Right renal cortex interstitium (tissue), 3 donors: ENCODE data around the gene MOGAT3. TPM values are rescaled to one million over a fixed set of nuclear protein-coding genes. Genes with fewer than 3 reads are reported as not detected.
A peak's percentile ranks its signal among the peaks of the same experiment; 100 is the strongest.

Experiments used
- DNase-seq, 3 donors: peaks; one replicate each; pipeline ENCODE4 v3.0.0-alpha.2; 2013; ENCODE audit warnings: low read depth in 3 of 3, low spot score in 2 of 3
- polyA plus RNA-seq, 3 donors: library from polyadenylated mRNA; unstranded; fragments of 120-200 nt; gene quantifications; one replicate each; pipeline ENCODE4 v1.2.1, GENCODE V29; 2013; ENCODE audit not compliant: insufficient read length in 3 of 3

MOGAT3 gene
- polyA plus RNA-seq, 3 donors, result 0.12 to 0.96 (median 0.60) TPM

DNA sequence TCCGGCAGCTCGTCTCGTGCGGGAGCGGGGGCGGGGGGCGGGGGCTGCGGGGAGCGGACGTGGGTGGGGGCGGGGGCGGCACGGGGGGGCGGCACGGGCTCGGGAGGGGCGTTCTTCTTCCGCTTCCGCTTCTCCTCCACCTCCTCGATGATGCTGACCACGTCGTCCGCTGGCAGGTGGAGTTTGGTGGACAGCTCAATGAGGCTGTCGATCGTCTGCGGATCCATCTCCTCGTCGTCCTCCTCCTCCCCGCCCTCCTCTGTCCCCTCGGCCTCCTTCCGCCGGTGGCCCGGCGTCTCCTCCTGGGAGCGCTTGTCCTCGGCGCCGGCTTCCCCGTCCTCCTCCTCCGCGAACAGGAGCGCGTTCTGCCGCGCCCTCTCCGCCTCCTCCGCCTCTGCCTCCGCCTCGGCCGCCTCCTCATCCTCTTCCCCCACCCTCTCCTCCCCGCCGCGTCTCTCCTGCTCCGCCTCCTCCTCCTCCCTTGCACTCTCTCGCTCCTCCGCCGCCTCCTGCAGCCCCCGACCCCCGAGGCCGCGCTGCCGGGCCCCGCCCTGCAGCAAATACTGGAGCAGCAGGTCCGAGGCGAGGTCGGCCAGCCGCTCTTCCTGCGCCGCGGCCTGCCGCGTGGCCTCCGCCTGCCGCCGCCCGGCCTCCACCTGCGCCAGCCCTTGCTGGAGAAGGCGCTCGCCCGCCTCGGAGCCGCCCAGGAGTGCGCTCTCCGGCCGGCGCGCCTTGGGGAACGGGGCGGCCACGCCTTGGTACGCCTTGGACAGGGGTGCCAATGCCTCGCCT is 37.4 kb downstream of the MOGAT3 start:
- DNase-seq, result no peak

DNA sequence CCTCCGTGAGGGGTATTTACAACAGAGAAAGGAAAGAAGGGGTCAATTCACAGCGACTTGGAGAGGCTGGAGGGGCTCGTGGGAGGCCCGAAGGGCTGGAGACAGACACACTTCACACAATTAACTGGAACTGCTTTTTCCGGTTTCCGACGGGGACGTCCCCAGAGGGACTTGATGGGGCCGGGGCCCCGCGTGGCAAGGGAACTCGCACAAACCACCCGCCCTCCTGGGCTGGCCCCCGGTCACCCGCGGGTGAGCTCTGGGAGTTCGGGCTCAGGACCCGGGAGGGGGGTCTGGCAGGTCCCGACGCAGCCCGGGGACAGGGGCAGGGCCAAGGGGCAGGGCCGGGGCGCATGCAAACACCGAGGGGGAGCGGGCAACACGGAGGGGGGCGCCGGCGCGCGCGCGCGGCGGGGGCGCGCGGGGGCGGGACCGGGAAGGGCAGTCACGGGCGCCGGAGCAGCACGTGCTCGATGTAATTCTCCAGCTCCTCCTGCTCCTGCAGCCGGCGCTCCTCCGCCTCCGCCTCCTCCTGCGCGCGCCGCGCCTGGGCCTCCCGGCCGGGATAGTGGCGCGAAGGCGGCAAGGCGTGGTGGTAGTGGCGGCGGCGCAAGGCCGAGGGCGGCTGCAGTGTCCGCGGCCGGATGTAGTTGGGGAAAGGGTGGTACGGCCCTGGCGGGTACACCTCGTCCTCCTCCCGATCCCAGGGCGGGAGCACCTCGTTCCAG is 38.1 kb downstream of the MOGAT3 start:
- DNase-seq, result no peak

GRCh38 chr7:101161692-101162471 is 39.0 kb downstream of the MOGAT3 start:
- DNase-seq, result no peak

DNA sequence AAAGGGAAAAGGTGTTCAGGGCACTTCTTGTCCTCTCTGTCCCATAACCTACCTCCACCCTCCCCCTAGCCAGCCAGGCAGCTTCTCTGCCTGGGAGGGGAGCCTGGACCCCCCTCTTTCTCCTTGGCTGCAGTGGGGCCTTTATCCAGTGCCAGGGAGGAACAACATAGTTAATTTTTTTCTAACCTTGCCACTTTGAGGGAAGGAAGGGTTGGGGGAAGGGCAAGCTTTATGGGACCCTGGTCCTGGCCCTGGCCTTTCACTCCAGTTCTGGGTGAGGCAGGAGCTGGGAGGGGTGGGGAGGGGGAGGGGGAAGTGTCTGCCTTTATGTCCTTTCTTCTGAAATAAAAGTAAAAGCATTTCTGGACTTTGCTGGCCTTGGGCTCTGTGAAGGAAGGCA is 39.9 kb downstream of the MOGAT3 start:
- no peak for DNase-seq

- no peak for DNase-seq
These were observed 40.9 kb downstream of the MOGAT3 start for GRCh38 chr7:101159696-101160674.

- no peak for DNase-seq
These were observed 43.8 kb downstream of the MOGAT3 start for GRCh38 chr7:101156866-101157589.

- no peak for DNase-seq
These were observed 44.6 kb downstream of the MOGAT3 start for GRCh38 chr7:101156277-101156676.

DNA sequence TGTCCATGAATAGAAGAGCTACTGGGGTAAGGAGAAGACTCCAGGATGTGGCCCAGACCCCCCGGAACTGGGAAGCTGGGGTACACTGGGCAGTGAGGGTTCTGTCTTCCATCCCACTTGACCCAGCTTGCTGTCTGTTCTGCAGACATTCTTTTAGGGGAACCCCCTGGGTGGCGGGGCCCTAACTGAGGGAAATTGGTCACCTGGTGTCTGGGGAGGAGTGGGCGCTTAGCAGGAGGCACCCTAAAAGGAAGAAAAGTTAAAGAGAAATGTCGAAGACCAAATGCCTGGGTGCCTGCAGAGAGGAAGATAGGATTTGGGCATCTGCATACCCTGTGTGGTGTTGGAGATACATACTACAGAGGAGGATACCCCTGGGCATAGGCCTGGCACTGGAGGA is 45.5 kb downstream of the MOGAT3 start:
- no peak for DNase-seq

- no peak for DNase-seq
These were observed 46.1 kb downstream of the MOGAT3 start for GRCh38 chr7:101154693-101155102.

GRCh38 chr7:101153969-101154692 is 46.7 kb downstream of the MOGAT3 start, which contains the start of gene AP1S1:
AP1S1 (plus strand) TSS chr7:101154476; CDS start chr7:101154515, 39 bp downstream.
- peak; percentile 85 to 92 (median 91) for DNase-seq

GRCh38 chr7:101151908-101152651 is 48.8 kb downstream of the MOGAT3 start:
- no peak for DNase-seq

Other genes with a start within 250 kb of the MOGAT3 start
- gene MUC12, start 231.5 kb downstream of the MOGAT3 start, polyA plus RNA-seq, result under 1 TPM in 1 of 3 donors, not detected in 2; 0.42 TPM
- not detected for gene MUC17, start 181.0 kb downstream of the MOGAT3 start, polyA plus RNA-seq
- gene TRIM56, start 115.6 kb downstream of the MOGAT3 start, polyA plus RNA-seq, result 10 to 100 TPM; 15.5 to 16.3 (median 16.2) TPM
- gene SERPINE1, start 73.9 kb downstream of the MOGAT3 start, polyA plus RNA-seq, result 1 to 10 TPM in 2 of 3 donors, under 1 TPM in 1; 0.89 to 1.2 (median 1.1) TPM
- gene AP1S1, start 46.6 kb downstream of the MOGAT3 start, polyA plus RNA-seq, result 10 to 100 TPM; 72.1 to 82.5 (median 76.9) TPM
- gene VGF, start 35.5 kb downstream of the MOGAT3 start, polyA plus RNA-seq, result under 1 TPM; 0.07 to 0.21 (median 0.08) TPM
- not detected for gene NAT16, start 20.7 kb downstream of the MOGAT3 start, polyA plus RNA-seq
- 10 to 100 TPM; 41.6 to 42.5 (median 42.4) TPM for gene PLOD3, start 16.5 kb upstream of the MOGAT3 start, polyA plus RNA-seq
- 10 to 100 TPM; 48.6 to 55.2 (median 52.8) TPM for gene ZNHIT1, start 17.1 kb upstream of the MOGAT3 start, polyA plus RNA-seq
- gene CLDN15, start 36.8 kb upstream of the MOGAT3 start, polyA plus RNA-seq, result 1 to 10 TPM; 7.3 to 8.3 (median 7.4) TPM
- gene FIS1, start 44.0 kb upstream of the MOGAT3 start, polyA plus RNA-seq, result 100 to 1,000 TPM; 148 to 176 (median 150) TPM
- gene IFT22, start 120.8 kb upstream of the MOGAT3 start, polyA plus RNA-seq, result 10 to 100 TPM; 71.7 to 79.5 (median 78.0) TPM
- 10 to 100 TPM; 20.8 to 22.8 (median 21.3) TPM for gene COL26A1, start 161.8 kb upstream of the MOGAT3 start, polyA plus RNA-seq